K562 (cell line): ENCODE results near the gene SLC15A1.

ENCODE experiments used
- PHF8 ChIP-seq: fragments of 200-600 bp; sonication (generic); IDR thresholded peaks from 2 replicates; pipeline ENCODE4 v1.6.1; 2012; ENCODE audit warnings: mixed run types, mild to moderate bottlenecking, inconsistent platforms, low read length, moderate library complexity, borderline replicate concordance
- ZNF589 ChIP-seq: fragments of 200-800 bp; sonication (Bioruptor generic); IDR thresholded peaks from 2 replicates; pipeline ENCODE4 v1.6.1; 2016; ENCODE audit warnings: low read depth, missing genetic modification characterization, missing compliant biosample characterization

DNA sequence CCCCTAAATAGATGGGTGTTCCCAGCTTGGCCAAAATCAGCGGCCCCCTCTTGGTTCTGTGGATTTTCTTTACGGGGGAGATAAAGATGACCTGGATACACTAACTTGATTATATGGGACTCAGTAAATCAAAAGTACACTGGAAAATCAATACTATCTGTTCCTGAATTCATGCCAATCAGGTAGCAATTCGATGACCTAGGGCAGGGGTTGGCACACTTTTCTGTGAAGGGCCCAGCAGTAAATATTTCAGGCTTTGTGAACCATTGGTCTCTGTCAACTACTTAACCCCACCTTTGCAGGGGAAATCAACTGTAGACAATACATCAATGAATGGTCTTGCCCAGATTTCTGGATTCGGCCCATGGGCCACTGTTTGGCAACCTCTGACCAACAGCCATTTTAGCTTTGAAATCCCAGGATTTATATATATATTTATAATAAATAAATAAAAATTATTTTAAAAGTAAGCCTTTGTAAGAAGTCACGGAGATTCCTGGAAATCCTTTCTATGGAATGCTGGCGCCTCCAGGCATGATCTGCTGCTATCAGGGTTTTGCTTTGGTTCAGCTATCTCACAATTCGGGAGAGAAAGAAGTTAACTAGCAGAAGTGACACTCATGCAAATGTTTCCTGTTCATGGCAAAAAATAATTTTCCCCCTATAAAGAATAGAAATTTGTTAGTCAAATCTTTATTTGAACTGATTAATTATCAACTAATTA lies 32.8 kb downstream of the SLC15A1 start:
- TF ChIP-seq ZNF589 (CRISPR knock-in tag) (no peak), PHF8 (no peak)
